NCI-H748 (cell line): ENCODE measurements around the gene TMEM131L.
A peak's percentile ranks its signal among the peaks of the same experiment; 100 is the strongest.
"Not testable (repeated sequence)": the region's sequence is repeated elsewhere in the genome, so short reads cannot be mapped to it uniquely, and the experiment has no call there.

Experiments
- DNase-seq: peaks from one replicate; lab custom pipeline; 2025; ENCODE audit not compliant: unreplicated experiment; lab: John Stamatoyannopoulos, UW

Gene TMEM131L

GRCh38 chr4:153571006-153571545, 104.9 kb downstream of the TMEM131L start:
- DNase-seq, result no peak

- DNase-seq, result no peak
Observed at GRCh38 chr4:153572609-153573008, 106.4 kb downstream of the TMEM131L start.

- DNase-seq, result no peak
Observed at GRCh38 chr4:153573221-153573620, 107.1 kb downstream of the TMEM131L start.

- DNase-seq, result peak; percentile 29
Observed at GRCh38 chr4:153573881-153574802, 108.0 kb downstream of the TMEM131L start.

- no peak for DNase-seq
Observed at GRCh38 chr4:153576443-153576774, 110.2 kb downstream of the TMEM131L start.

GRCh38 chr4:153577053-153577452, 110.9 kb downstream of the TMEM131L start:
- DNase-seq, result peak; percentile 2

GRCh38 chr4:153579410-153579809, 113.2 kb downstream of the TMEM131L start:
- DNase-seq, result no peak

- DNase-seq, result no peak
Observed at GRCh38 chr4:153579872-153580271, 113.7 kb downstream of the TMEM131L start.

GRCh38 chr4:153582954-153583702, 117.0 kb downstream of the TMEM131L start:
- no peak for DNase-seq

- no peak for DNase-seq
Observed at GRCh38 chr4:153585026-153585425, 118.9 kb downstream of the TMEM131L start.

GRCh38 chr4:153589703-153590595, 123.8 kb downstream of the TMEM131L start:
- DNase-seq, result no peak

- no peak for DNase-seq
Observed at GRCh38 chr4:153591441-153591840, 125.3 kb downstream of the TMEM131L start.

GRCh38 chr4:153592064-153592463, 125.9 kb downstream of the TMEM131L start:
- no peak for DNase-seq

GRCh38 chr4:153593161-153593560, 127.0 kb downstream of the TMEM131L start:
- DNase-seq, result no peak

- DNase-seq, result no peak
Observed at GRCh38 chr4:153594210-153594609, 128.1 kb downstream of the TMEM131L start.

GRCh38 chr4:153595894-153596601, 129.9 kb downstream of the TMEM131L start:
- no peak for DNase-seq

- no peak for DNase-seq
Observed at GRCh38 chr4:153602758-153603157, 136.6 kb downstream of the TMEM131L start.

- no peak for DNase-seq
Observed at GRCh38 chr4:153603258-153603657, 137.1 kb downstream of the TMEM131L start.

- no peak for DNase-seq
Observed at GRCh38 chr4:153603835-153604234, 137.7 kb downstream of the TMEM131L start.

GRCh38 chr4:153609070-153609469, 142.9 kb downstream of the TMEM131L start:
- not testable (repeated sequence) for DNase-seq
